LHCN-M2 (cell line): ENCODE measurements around the gene CPEB4. TPM values are rescaled to one million over a fixed set of nuclear protein-coding genes. Genes with fewer than 3 reads are reported as not detected.

Experiments
- DNase-seq: peaks from one replicate; pipeline ENCODE4 v3.0.0-alpha.2; 2012; ENCODE audit warnings: low read depth
- total RNA-seq: library from RNA; depleted of rRNA; stranded (reverse); fragments of >200 nt; gene quantifications from 2 replicates; pipeline ENCODE4 v1.2.3, GENCODE V29; 2014

CPEB4 gene
- total RNA-seq, 1 experiment from 2014 or later, result 16.2 TPM

- DNase-seq, result no peak
Measured at GRCh38 chr5:173858670-173859407, 29.3 kb upstream of the CPEB4 start.

- no peak for DNase-seq
Measured at GRCh38 chr5:173859408-173860159, 28.6 kb upstream of the CPEB4 start.

- no peak for DNase-seq
Measured at GRCh38 chr5:173862047-173862477, 26.1 kb upstream of the CPEB4 start.

- no peak for DNase-seq
Measured at GRCh38 chr5:173863359-173863758, 24.8 kb upstream of the CPEB4 start.

GRCh38 chr5:173864126-173865050 lies 23.8 kb upstream of the CPEB4 start:
- DNase-seq, result no peak

GRCh38 chr5:173866243-173866857 lies 21.8 kb upstream of the CPEB4 start:
- no peak for DNase-seq

GRCh38 chr5:173866858-173867679 lies 21.1 kb upstream of the CPEB4 start:
- no peak for DNase-seq

GRCh38 chr5:173868096-173868880 lies 19.9 kb upstream of the CPEB4 start:
- DNase-seq, result peak; percentile 45

GRCh38 chr5:173869316-173869715 lies 18.8 kb upstream of the CPEB4 start:
- DNase-seq, result no peak

- DNase-seq, result no peak
Measured at GRCh38 chr5:173872957-173873305, 15.2 kb upstream of the CPEB4 start.

GRCh38 chr5:173873306-173873922 lies 14.7 kb upstream of the CPEB4 start:
- no peak for DNase-seq

GRCh38 chr5:173875189-173875588 lies 13.0 kb upstream of the CPEB4 start:
- no peak for DNase-seq

- DNase-seq, result no peak
Measured at GRCh38 chr5:173878224-173878967, 9.8 kb upstream of the CPEB4 start.

- DNase-seq, result peak; percentile 22
Measured at GRCh38 chr5:173880306-173880985, 7.7 kb upstream of the CPEB4 start.

GRCh38 chr5:173881811-173882575 lies 6.2 kb upstream of the CPEB4 start:
- DNase-seq, result no peak

- peak; percentile 19 for DNase-seq
Measured at GRCh38 chr5:173882632-173883031, 5.5 kb upstream of the CPEB4 start.

- no peak for DNase-seq
Measured at GRCh38 chr5:173883347-173883924, 4.7 kb upstream of the CPEB4 start.
